ENCODE measurements around the gene CYP1A2. TPM values are rescaled to one million over a fixed set of nuclear protein-coding genes. Genes with fewer than 3 reads are reported as not detected.

The CYP1A2 gene
- total and polyA plus RNA-seq, 2 of the 13 experiments (the other 11 are each of a cell fraction or from before 2014, with no cell fraction given), result 0.07 TPM; not detected in 1

- TF ChIP-seq, protein P1, sequence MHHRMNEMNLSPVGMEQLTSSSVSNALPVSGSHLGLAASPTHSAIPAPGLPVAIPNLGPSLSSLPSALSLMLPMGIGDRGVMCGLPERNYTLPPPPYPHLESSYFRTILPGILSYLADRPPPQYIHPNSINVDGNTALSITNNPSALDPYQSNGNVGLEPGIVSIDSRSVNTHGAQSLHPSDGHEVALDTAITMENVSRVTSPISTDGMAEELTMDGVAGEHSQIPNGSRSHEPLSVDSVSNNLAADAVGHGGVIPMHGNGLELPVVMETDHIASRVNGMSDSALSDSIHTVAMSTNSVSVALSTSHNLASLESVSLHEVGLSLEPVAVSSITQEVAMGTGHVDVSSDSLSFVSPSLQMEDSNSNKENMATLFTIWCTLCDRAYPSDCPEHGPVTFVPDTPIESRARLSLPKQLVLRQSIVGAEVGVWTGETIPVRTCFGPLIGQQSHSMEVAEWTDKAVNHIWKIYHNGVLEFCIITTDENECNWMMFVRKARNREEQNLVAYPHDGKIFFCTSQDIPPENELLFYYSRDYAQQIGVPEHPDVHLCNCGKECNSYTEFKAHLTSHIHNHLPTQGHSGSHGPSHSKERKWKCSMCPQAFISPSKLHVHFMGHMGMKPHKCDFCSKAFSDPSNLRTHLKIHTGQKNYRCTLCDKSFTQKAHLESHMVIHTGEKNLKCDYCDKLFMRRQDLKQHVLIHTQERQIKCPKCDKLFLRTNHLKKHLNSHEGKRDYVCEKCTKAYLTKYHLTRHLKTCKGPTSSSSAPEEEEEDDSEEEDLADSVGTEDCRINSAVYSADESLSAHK (CRISPR knock-in tag; IDR thresholded peaks at IDR 0.05; ENCODE audit: borderline replicate concordance), result no peak
- TF ChIP-seq ZNF639 (CRISPR knock-in tag; conservative IDR thresholded peaks at IDR 0.05), result no peak
- no peak for TF ChIP-seq SMAD9 (CRISPR knock-in tag; IDR thresholded peaks at IDR 0.05)
- TF ChIP-seq ZFX (CRISPR knock-in tag; IDR thresholded peaks at IDR 0.05; ENCODE audit: low read depth), result peak; percentile 80
- no peak for TF ChIP-seq PCBP1 (IDR thresholded peaks at IDR 0.05; ENCODE audit: borderline replicate concordance, low read depth, low read length)
- no peak for TF ChIP-seq ZSCAN9 (CRISPR knock-in tag; IDR thresholded peaks at IDR 0.05; ENCODE audit: borderline replicate concordance)
- TF ChIP-seq ARID2 (CRISPR knock-in tag; IDR thresholded peaks at IDR 0.05; ENCODE audit: borderline replicate concordance), result no peak
- TF ChIP-seq, protein P2, sequence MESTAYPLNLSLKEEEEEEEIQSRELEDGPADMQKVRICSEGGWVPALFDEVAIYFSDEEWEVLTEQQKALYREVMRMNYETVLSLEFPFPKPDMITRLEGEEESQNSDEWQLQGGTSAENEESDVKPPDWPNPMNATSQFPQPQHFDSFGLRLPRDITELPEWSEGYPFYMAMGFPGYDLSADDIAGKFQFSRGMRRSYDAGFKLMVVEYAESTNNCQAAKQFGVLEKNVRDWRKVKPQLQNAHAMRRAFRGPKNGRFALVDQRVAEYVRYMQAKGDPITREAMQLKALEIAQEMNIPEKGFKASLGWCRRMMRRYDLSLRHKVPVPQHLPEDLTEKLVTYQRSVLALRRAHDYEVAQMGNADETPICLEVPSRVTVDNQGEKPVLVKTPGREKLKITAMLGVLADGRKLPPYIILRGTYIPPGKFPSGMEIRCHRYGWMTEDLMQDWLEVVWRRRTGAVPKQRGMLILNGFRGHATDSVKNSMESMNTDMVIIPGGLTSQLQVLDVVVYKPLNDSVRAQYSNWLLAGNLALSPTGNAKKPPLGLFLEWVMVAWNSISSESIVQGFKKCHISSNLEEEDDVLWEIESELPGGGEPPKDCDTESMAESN (CRISPR knock-in tag; conservative IDR thresholded peaks at IDR 0.05), result no peak
- no peak for TF ChIP-seq ZNF20 (CRISPR knock-in tag; IDR thresholded peaks at IDR 0.05)
- 0 out of 2 replicates have a peak, but pooled peaks have one; percentile 59 for TF ChIP-seq ZNF329 (CRISPR knock-in tag; IDR thresholded peaks at IDR 0.05; ENCODE audit: low read depth)
- 0 out of 2 replicates have a peak, but pooled peaks have one; percentile 44 for TF ChIP-seq HIVEP1 (CRISPR knock-in tag; IDR thresholded peaks at IDR 0.05)
- TF ChIP-seq NR0B2 (CRISPR knock-in tag; IDR thresholded peaks at IDR 0.05), result peak; percentile 66; the same call in 1 of the 2 replicates
- peak; percentile 48; the same call in 1 of the 2 replicates for TF ChIP-seq GATAD1 (CRISPR knock-in tag; IDR thresholded peaks at IDR 0.05)
- TF ChIP-seq GATAD2A (CRISPR knock-in tag; IDR thresholded peaks at IDR 0.05), result peak; percentile 28; the same call in 1 of the 2 replicates
- TF ChIP-seq YEATS4 (CRISPR knock-in tag; IDR thresholded peaks at IDR 0.05; ENCODE audit: borderline replicate concordance), result peak; percentile 45; the same call in 1 of the 2 replicates
Measured at GRCh38 chr15:74783072-74783807, 34.6 kb downstream of the CYP1A2 start (continued).
